ES-I3 (cell line): Measurements from ENCODE around the gene MED22.

Experiments used
- H3K36me3 ChIP-seq: 2 replicates; pipeline ENCODE4 v1.6.1; 2013; ENCODE audit warnings: mild to moderate bottlenecking, low read length, control low read depth, moderate library complexity; ENCODE audit not compliant: insufficient read depth
- H3K4me1 ChIP-seq: 2 replicates; pipeline ENCODE4 v1.6.1; 2013; ENCODE audit warnings: mild to moderate bottlenecking, control low read depth, low read length; ENCODE audit not compliant: insufficient read depth
- H3K9ac ChIP-seq: 2 replicates; pipeline ENCODE4 v1.6.1; 2013; ENCODE audit warnings: low read depth, mild to moderate bottlenecking, low read length, moderate library complexity
- H3K9me3 ChIP-seq: 2 replicates; pipeline ENCODE4 v1.6.1; 2013; ENCODE audit warnings: mild to moderate bottlenecking, low read length, moderate library complexity; ENCODE audit not compliant: control insufficient read depth, insufficient read depth

Gene MED22

DNA sequence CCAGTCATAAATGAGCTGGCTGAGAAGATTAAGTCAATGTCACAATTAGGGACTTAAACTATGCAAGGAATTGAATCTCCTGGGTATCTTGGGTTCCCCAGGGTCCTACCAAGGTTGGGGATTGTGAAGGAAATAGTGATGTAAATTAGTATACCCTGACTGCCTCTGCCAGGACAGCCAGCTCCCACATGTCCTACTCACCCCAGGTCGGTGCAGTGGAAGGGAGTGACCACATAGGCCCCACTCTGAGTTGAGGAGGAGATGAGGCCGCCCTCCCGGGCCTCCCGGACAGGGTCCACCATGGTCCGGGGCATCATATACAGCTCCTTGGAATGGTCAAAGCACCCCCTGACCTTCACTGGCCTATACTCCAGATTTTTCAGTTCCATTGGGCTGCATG is 5.6 kb upstream of the MED22 start:
- Histone ChIP-seq H3K36me3 (peaks cover 29% of the 10 kb centered on the region), H3K4me1 (no peaks in the 10 kb centered on the region), H3K9me3 (no peaks in the 10 kb centered on the region), H3K9ac (no peak overlapping the region)

DNA sequence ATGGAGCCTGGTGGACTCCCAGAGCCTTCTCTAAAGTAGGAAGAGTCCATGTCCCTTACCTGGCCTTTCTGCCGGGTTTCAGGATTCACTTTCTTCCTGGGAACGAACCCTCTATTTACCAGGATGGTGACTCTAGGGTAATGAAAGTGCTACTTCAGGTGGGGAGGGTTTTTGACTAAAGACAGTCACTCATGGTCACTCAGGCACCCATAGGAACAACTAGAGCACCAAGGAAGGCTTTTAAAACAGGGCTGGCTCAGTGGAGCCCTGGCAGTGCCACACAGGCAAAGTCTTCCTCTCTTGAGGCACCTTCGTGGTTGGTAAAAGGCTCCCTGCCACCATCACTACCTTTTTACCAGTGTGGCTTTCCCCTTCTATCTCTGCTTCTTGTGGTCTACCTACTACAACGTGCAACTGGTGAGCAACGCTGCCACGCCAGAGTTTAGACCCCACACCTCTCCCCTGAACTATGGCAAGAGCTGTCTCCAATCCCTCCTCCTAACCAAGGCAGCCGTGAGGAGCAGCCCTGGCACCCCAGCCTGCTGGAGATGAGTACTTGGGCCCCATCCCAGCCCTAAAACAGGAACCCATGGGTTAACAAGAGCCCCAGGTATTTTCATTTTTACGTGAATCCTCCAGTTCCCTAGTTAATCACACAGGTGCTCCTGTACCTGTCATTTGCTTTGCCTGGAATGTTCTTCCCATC is 4.9 kb upstream of the MED22 start:
- Histone ChIP-seq H3K9me3 (no peaks in the 10 kb centered on the region), H3K4me1 (no peaks in the 10 kb centered on the region), H3K9ac (no peak overlapping the region), H3K36me3 (peaks cover 29% of the 10 kb centered on the region)

DNA sequence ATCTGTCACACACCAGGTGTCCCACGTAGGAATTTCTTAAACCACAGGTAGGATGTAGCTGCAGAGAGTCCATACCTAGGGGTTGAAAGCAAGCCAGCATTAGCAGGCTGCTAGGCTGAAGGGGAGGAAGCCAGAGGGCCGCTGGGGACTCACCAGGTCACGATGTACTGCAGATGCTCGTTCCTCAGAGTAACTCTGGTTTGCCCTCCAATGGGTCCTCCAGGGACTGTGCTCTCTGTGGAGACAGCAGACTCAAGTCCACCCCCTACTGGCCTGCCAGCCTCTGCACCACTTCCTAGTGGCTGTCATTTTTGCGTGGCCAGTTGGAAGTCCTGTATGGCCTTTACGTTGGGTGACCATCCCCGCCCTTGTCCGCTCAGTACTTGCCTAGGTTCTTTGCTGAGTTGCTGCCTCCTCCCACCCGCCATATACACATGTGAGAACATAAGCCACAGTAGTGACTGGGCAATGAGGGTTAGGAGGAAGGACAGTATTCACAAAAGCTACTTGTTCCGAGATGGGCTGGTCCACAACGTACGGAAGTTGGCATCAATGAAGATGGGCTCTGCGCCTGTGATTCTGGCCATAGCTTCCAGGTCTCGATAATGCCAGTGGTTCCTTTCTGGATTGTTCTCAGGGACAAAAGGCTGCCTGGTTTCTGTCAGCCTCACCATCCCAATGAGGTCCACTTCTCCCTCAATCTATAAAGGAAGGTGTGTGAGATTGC is 4.1 kb upstream of the MED22 start:
- H3K36me3 ChIP-seq: peaks cover 29% of the 10 kb centered on the region
- no peaks in the 10 kb centered on the region for H3K9me3 ChIP-seq
- no peaks in the 10 kb centered on the region for H3K4me1 ChIP-seq
- H3K9ac ChIP-seq: no peak overlapping the region

DNA sequence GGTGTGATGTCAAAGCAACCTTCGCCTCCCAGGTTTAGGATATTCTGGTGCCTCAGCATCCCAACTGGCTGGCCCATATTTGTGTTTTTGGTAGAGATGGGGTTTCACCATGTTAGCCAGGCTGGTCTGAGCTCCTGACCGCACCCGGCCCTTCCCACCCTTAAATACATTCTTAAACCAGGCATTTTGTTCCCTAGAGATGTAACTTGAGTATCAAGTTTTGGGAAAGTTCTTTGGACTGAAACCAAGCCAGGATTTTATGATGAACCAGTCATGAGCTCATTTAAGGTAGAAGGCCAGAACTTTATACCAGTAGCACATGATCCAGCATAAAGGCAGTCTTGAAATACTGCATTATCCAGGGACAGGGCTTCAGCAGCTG is 3.6 kb upstream of the MED22 start:
- peaks cover 1% of the 10 kb centered on the region; the same call in 1 of the 2 replicates for H3K4me1 ChIP-seq
- no peaks in the 10 kb centered on the region for H3K9me3 ChIP-seq
- H3K9ac ChIP-seq: no peak overlapping the region
- H3K36me3 ChIP-seq: peaks cover 29% of the 10 kb centered on the region

DNA sequence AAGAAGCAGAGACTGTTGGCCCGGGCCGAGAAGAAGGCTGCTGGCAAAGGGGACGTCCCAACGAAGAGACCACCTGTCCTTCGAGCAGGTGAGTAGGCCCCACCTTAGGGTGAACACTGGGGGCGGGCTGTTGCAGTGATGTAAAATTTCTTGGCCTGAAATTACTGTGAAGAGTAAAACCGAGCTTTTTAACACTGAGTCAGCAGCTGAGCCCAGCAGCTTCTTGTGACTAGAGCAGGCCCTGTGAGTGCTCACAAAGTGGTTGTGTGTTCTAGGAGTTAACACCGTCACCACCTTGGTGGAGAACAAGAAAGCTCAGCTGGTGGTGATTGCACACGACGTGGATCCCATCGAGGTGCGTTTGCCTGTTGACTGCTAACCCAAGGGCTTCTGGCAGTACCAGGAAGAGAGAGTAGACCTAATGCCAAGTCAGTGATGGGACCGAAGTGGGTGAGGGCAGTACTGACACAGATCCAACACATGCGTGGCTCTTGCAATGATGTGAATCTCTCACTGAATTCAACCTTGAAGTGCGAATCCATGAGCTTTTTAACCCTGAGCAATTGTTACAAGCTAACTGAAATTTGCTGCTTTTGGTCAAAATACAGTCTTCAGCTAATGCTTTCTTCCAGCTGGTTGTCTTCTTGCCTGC is 2.2 kb upstream of the MED22 start:
- no peak overlapping the region for H3K9ac ChIP-seq
- peaks cover 36% of the 10 kb centered on the region for H3K36me3 ChIP-seq

DNA sequence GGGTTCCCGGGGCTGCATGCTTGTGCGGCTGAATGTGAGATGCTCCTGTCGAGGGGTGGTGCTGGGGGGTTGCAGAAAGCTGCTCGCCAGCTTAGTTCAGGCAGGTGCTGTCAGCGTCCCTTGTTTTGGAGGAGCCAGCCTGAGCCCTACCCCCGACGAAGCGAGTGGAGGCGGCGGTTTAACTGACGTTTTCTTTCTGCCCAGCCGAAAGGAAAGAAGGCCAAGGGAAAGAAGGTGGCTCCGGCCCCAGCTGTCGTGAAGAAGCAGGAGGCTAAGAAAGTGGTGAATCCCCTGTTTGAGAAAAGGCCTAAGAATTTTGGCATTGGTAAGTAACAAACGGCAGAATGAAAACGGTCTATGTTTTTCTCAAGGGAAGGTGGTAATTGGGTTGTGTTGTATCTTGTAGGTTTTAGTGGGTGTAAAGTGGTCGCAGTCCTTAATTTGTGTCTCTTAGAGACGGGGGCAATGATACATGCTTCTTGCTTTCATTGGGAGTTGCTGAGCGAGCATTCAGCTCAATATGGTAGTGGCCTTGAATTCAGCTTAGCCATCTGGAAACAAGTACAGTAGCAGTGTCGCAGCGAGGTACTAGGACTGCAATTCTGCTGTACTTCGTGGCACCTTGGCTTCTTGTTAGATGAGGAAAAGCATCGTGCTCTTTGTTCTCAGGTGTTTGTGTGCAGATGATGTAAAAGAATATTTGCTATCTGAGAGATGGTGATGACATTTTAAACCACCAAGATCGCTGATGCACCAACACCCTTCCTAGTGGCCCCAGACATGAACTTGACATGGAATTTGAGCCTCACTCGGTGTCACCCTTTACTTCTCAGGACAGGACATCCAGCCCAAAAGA is 1.0 kb upstream of the MED22 start:
- H3K9me3 ChIP-seq: no peaks in the 10 kb centered on the region
- H3K36me3 ChIP-seq: peaks cover 39% of the 10 kb centered on the region
- H3K4me1 ChIP-seq: peaks cover 4% of the 10 kb centered on the region; the same call in 1 of the 2 replicates
- H3K9ac ChIP-seq: peak overlapping the region; percentile 100

More for the DNA sequence above, 2.2 kb upstream of the MED22 start:
- H3K4me1 ChIP-seq: peaks cover 4% of the 10 kb centered on the region; the same call in 1 of the 2 replicates
- no peaks in the 10 kb centered on the region for H3K9me3 ChIP-seq

DNA sequence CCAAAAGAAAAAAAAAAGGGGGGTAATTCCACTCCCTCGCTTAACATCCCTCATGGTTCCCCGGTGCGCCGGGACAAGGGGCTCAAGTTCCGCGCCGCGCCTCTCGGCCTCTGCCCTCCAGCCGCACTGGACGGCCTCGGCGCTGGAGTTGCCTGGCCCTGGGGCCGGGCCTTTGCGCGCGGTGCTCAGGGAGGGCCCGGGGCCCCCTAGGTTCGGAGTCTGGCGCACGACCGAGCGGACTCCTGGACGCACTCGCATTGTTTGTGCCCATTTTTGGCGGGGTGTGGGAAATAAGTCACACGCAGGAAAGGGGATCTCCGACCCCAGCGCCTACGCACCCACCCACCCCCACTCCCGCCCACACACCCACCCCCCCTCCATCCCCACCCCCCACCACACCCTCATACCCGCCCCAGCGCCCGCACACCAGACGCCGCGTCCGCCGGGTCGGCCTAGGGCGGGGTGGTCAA is 381 bp downstream of the MED22 start:
- Histone ChIP-seq H3K4me1 (peaks cover 4% of the 10 kb centered on the region; the same call in 1 of the 2 replicates), H3K9ac (peak overlapping the region; percentile 100), H3K9me3 (no peaks in the 10 kb centered on the region), H3K36me3 (peaks cover 45% of the 10 kb centered on the region)

DNA sequence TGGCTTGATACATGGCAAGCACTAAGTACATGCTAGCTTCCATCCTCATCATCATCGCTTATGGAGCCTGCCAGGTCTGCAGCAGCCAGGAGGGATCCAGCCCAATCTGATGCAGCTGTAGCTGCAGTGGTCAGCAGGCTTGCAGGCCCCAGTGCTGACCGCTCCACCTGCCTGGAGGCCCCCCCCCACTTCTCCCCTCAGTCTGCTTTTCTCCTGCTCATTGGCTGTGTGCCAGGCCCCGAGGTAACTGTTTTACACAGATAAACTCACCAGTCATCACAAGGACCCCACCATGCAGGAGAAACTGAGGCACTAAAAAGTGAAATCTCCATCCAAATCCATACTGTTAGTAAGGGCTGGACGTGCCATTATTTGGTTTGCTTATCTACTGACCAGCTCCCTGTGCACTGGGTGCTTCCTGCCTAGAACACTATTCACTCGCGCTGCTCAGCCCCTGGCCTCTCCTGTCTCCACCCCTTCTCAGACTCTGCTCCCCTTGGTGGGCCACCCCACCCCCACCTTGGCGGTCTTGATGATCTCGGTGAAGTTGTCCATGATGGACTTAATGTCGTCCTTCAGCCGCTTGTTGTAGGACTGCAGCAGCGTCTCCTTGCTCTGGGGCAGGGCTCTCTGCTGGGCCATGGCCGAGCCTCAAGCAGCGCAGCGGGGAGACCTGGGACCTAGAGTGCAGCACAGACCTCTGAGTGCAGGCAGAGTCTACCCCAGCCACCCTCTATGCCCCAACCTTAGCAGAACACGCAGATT is 1.7 kb downstream of the MED22 start:
- peaks cover 4% of the 10 kb centered on the region; the same call in 1 of the 2 replicates for H3K4me1 ChIP-seq
- H3K36me3 ChIP-seq: peaks cover 41% of the 10 kb centered on the region
- no peaks in the 10 kb centered on the region for H3K9me3 ChIP-seq
- peak overlapping the region; percentile 100 for H3K9ac ChIP-seq

DNA sequence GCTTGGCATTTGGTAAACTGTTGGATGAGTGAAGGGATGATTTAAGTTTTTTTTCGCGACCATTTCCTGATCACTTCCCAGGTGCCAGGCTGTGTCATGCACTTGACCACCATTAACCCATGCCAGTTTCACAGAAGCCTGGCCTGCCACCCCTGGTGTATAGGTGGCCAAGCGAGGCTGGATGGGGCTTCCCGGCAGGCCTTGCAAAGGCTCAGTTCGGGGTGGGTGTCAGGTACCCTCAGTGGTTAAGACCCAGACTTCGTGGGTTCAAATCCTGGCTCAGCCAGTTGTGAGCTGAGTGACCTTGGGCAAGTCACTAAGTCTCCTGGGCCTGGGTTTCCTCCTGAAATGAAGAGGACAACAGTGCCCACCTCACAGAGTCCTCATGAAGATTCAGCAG is 2.3 kb downstream of the MED22 start:
- peaks cover 4% of the 10 kb centered on the region; the same call in 1 of the 2 replicates for H3K4me1 ChIP-seq
- no peak overlapping the region for H3K9ac ChIP-seq
- H3K36me3 ChIP-seq: peaks cover 37% of the 10 kb centered on the region
- no peaks in the 10 kb centered on the region for H3K9me3 ChIP-seq

DNA sequence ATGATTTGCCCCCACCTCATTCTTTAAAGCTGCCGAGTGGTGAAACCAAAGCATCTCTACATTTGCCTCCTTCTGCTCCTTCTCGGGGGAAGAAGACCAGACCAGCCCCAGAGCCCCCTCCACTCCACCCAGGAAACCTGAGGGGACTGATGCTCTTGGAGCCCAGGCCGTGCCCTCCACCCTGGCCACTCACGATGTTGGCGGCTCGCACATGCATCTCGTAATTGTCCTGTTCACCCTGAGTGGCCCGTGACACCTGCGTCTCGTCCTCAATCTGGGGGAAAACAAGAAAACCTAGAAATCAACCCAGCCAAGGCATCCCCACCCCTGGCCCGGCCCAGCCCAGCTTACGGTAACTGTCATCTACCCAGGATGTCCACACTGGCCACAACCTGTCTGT is 3.0 kb downstream of the MED22 start:
- no peak overlapping the region for H3K9ac ChIP-seq
- peaks cover 33% of the 10 kb centered on the region for H3K36me3 ChIP-seq
- peaks cover 4% of the 10 kb centered on the region; the same call in 1 of the 2 replicates for H3K4me1 ChIP-seq
- H3K9me3 ChIP-seq: no peaks in the 10 kb centered on the region

DNA sequence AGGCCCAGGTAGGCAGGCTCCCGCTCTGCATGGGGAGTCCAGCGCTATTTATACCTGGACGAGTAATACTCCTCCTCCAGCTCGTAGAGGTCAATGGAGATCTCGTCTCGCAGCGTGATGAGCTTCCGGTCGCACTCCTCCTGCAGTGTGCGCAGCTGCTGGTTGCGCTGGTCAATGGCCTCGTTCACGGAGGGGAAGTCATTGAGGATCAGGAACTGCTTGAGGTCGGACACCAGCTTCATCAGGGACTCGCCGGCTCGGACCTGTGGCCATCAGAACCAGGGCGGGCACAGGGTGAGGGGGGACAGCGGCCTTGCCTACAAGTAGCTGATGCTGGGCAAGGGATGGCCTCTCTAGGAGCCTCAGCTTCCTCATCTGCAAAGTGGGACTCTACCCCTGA is 3.9 kb downstream of the MED22 start:
- H3K36me3 ChIP-seq: peaks cover 31% of the 10 kb centered on the region
- no peaks in the 10 kb centered on the region for H3K9me3 ChIP-seq
- peaks cover 4% of the 10 kb centered on the region; the same call in 1 of the 2 replicates for H3K4me1 ChIP-seq
- no peak overlapping the region for H3K9ac ChIP-seq

DNA sequence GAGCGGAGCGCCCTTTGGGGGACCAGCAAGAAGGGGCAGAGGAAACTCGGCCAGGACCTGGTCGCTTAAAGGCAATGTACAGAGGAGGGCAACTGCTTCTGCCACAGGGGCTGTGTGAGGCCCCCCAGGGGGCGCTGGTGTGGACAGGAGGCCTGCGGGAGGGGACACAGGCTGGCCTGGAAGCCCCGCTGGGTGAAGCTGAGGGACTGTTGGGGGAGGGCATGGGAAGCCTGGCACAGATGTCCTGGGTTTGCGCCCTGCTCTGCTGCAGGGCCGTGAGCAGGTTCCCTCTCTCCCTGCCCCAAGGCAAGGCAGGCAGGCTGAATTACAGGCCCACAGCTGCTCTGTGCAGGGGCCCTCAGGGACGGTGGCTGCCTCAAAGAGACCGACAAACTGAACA is 5.4 kb downstream of the MED22 start:
- Histone ChIP-seq H3K9me3 (no peaks in the 10 kb centered on the region), H3K36me3 (peaks cover 29% of the 10 kb centered on the region), H3K9ac (no peak overlapping the region), H3K4me1 (peaks cover 4% of the 10 kb centered on the region; the same call in 1 of the 2 replicates)

DNA sequence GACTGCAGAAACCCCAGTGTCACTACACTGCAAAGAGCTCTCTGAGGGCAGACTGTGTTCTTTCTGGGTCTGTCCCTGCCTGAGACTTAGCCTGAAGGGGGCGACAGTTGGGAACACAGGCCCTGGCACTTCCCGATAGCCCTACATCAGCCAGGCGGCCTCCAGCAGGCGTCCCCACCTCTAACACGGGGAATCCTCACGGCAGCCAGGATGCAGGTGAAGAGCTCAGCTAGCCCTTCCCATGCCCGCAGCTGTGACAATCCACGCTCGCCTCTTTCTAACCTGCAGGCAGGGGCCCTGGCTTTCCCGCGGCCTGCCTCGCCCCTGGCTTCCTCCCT is 5.9 kb downstream of the MED22 start:
- peaks cover 29% of the 10 kb centered on the region for H3K36me3 ChIP-seq
- H3K9me3 ChIP-seq: no peaks in the 10 kb centered on the region
- no peak overlapping the region for H3K9ac ChIP-seq
- peaks cover 4% of the 10 kb centered on the region; the same call in 1 of the 2 replicates for H3K4me1 ChIP-seq
